Adrenal gland (tissue), 12 donors: ENCODE results near the gene ANKFN1. TPM values are rescaled to one million over a fixed set of nuclear protein-coding genes. Genes with fewer than 3 reads are reported as not detected.

ENCODE experiments used
- DNase-seq, 7 donors: peaks; one replicate each; pipeline ENCODE4 v3.0.0-alpha.2; 2019 to 2020
- H3K27ac ChIP-seq, 5 donors: fragments of 200-600 bp; sonication (generic) in 4 of 5; 1 replicate in 3 of 5; 2 replicates in 2 of 5; pipeline versions ENCODE4 v1.5.1 to v1.8.0; 2016 to 2020; ENCODE audit warnings: mild to moderate bottlenecking in 1 of 5
- H3K27me3 ChIP-seq: fragments of 200-600 bp; 2 replicates; pipeline ENCODE4 v1.8.0; 2021
- H3K36me3 ChIP-seq, 2 donors: fragments of 200-600 bp; replicated peaks in 1 of 2; 1 replicate in 1 of 2; 2 replicates in 1 of 2; pipeline versions ENCODE4 v1.5.1 to v1.8.0; 2018 to 2022
- H3K4me1 ChIP-seq, 2 donors: fragments of 200-600 bp; replicated peaks in 1 of 2; 1 replicate in 1 of 2; 2 replicates in 1 of 2; pipeline versions ENCODE4 v1.5.1 to v1.8.0; 2018 to 2021
- H3K4me3 ChIP-seq, 4 donors: fragments of 200-600 bp; sonication (generic) in 3 of 4; one replicate each; pipeline ENCODE4 v1.5.1; 2016 to 2018
- H3K9me3 ChIP-seq, 3 donors: fragments of 200-600 bp; sonication (generic) in 1 of 3; replicated peaks in 1 of 3; 1 replicate in 2 of 3; 2 replicates in 1 of 3; pipeline versions ENCODE4 v1.5.1 to v1.8.0; 2016 to 2021
- POLR2A ChIP-seq, 2 donors: fragments of 450-650 bp; IDR thresholded peaks; one replicate each; pipeline ENCODE4 v1.6.1; 2017; ENCODE audit warnings: antibody characterized with exemption in 2 of 2, mild to moderate bottlenecking in 2 of 2, moderate library complexity in 1 of 2
- WGBS, 4 donors: extraction: QIAGEN DNeasy Blood & Tissue Kit in 2 of 4; methylation state at CpG; one replicate each; pipeline versions ENCODE4 v1.1.5 to v1.1.7; 2013 to 2017; 5-methylcytosine and 5-hydroxymethylcytosine counted together
- intact Hi-C, 2 donors: fragments of 100-400 bp; cut with DNase I; formaldehyde crosslinking; loops; one replicate each; pipeline versions ENCODE4 v1.14.1 to v1.15.0; 2022 to 2023
- polyA plus RNA-seq, 3 donors: library from polyadenylated mRNA; stranded (reverse); fragments of 200-250 nt in 2 of 3; fragments of 350-450 nt in 1 of 3; fragmentation: Illumina TruSeq in 1 of 3; extraction: RNeasy Lipid Tissue Mini Kit (QIAGEN cat#74804) in 1 of 3; gene quantifications; one replicate each; pipeline ENCODE4 v1.2.3, GENCODE V29; 2013 to 2014
- total RNA-seq, 9 donors: library from RNA; depleted of rRNA in 4 of 9; stranded (reverse); fragments of >200 nt in 4 of 9; fragments of 120-200 nt in 1 of 9; fragmentation: NEBNext Ultra II Directional in 1 of 9; extraction: Animal tissue kit (Norgen Biotek cat#: 25700) in 1 of 9; gene quantifications; one replicate each; pipeline versions ENCODE4 v1.1.0 to v1.2.4, GENCODE V29; 2013 to 2023
- TF ChIP-seq, protein P1 (sequence below), 6 experiments: fragments of 450-650 bp in 4 of 6; fragments of 200-600 bp in 2 of 6; sonication (generic) in 1 of 6; IDR thresholded peaks; 1 replicate in 5 of 6; 2 replicates in 1 of 6; pipeline versions ENCODE4 v1.5.1 to v1.8.0; 2016 to 2021; ENCODE audit warnings: antibody characterized with exemption in 6 of 6, mild to moderate bottlenecking in 2 of 6, moderate library complexity in 1 of 6
- donor health status: healthy with polysubstance abuse.
- donor health status: Bipolar disorder and iron deficiency.
- donor health status: DM: yes; HTN: yes; CAD: no.
- donor health status: DM: no; HTN: no; CAD: no.
- donor health status: DM: no; HTN: no; CAD: no.
- donor health status: DM: yes; HTN: yes; CAD: no.

The ANKFN1 gene
- total and polyA plus RNA-seq, 12 donors = 0.18 to 1.6 (median 0.41) TPM; not detected in 5

DNA sequence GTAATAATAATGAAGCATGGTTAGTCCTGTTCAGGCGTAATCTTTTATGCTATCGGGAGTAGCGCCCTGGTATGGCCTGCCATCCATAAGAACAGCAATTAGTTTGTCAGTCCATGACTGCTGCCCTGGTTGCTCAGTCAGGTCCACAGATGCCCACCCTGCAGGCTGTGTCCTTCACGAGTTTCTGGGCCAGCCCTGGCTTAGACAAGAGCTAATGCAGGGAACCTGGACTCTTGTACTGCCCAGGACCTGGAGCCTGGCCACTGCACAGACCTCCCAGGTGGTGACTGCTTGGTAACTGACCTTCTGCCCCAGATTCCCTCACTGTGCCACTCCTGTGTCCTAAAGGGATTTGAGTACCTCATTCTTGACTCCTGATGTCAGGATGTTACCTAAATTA lies 279.2 kb downstream of the ANKFN1 start:
- Histone ChIP-seq H3K27ac (no peak overlapping the region), H3K4me3 (no peak overlapping the region), H3K27me3 (no peaks in the 10 kb centered on the region), H3K4me1 (no peaks in the 10 kb centered on the region), H3K9me3 (no peaks in the 10 kb centered on the region), H3K36me3 (no peaks in the 10 kb centered on the region)
- TF ChIP-seq, protein P1, sequence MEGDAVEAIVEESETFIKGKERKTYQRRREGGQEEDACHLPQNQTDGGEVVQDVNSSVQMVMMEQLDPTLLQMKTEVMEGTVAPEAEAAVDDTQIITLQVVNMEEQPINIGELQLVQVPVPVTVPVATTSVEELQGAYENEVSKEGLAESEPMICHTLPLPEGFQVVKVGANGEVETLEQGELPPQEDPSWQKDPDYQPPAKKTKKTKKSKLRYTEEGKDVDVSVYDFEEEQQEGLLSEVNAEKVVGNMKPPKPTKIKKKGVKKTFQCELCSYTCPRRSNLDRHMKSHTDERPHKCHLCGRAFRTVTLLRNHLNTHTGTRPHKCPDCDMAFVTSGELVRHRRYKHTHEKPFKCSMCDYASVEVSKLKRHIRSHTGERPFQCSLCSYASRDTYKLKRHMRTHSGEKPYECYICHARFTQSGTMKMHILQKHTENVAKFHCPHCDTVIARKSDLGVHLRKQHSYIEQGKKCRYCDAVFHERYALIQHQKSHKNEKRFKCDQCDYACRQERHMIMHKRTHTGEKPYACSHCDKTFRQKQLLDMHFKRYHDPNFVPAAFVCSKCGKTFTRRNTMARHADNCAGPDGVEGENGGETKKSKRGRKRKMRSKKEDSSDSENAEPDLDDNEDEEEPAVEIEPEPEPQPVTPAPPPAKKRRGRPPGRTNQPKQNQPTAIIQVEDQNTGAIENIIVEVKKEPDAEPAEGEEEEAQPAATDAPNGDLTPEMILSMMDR (IDR thresholded peaks at IDR 0.05) = no peak
- TF ChIP-seq POLR2A (IDR thresholded peaks at IDR 0.05) = no peak
- intact Hi-C loops = no loop called here
- WGBS, 4 donors = 73 to 87% (median 75%) methylated on average over 4 of the region's 4 CpGs
- DNase-seq = no peak

DNA sequence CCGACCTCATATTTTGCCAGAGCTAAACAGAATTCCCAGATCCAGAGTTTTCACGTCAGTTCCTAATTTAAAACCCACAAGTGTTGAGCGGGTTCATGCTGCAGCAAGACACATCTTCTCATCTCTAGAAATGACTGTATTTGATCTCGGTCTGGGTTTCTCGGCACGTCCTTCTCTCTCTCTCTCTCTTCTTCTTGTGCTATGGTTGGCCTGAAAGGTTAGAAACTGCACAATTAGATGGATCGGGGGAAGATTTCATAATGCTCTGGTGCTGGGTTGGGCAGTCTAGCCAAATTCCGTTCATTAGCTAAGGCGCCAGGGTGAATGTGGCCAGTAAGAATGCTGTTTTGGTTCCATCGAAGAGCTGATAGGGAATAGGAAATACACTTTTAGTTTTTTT lies 281.3 kb downstream of the ANKFN1 start:
- DNase-seq = no peak
- no peaks in the 10 kb centered on the region for H3K9me3 ChIP-seq
- H3K36me3 ChIP-seq = no peaks in the 10 kb centered on the region
- H3K27ac ChIP-seq = no peak overlapping the region
- no peaks in the 10 kb centered on the region for H3K4me1 ChIP-seq
- no peak overlapping the region for H3K4me3 ChIP-seq
- intact Hi-C loops = no loop called here
- 77 to 85% (median 78%) methylated on average over 10 of the region's 10 CpGs for WGBS, 4 donors
- TF ChIP-seq POLR2A (IDR thresholded peaks at IDR 0.05) = no peak
- TF ChIP-seq, protein P1 (IDR thresholded peaks at IDR 0.05) = no peak
- no peaks in the 10 kb centered on the region for H3K27me3 ChIP-seq

DNA sequence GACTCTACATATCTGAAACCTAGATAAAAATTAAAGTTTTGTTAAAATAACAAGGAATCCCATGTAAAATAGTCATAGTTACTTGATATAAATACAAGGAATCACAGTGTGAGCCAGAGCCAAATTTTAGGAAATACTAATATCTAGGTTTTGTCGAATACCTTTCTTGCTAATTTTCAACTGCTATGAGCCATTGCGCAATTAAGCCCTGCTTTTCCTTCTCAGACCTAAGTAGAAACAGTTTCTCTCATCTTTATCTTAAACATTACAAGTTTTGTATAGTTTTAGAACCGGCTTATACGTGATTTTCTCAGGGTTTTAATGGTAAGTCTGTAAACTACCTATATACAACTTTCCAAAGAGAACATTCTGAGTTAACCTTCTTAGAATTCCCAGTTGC lies 282.9 kb downstream of the ANKFN1 start:
- no peak for DNase-seq
- no peaks in the 10 kb centered on the region for H3K36me3 ChIP-seq
- no peak overlapping the region for H3K27ac ChIP-seq
- intact Hi-C loops = no loop called here
- H3K9me3 ChIP-seq = no peaks in the 10 kb centered on the region
- no peaks in the 10 kb centered on the region for H3K4me1 ChIP-seq
- TF ChIP-seq POLR2A (IDR thresholded peaks at IDR 0.05) = no peak
- TF ChIP-seq, protein P1 (IDR thresholded peaks at IDR 0.05) = no peak
- WGBS, 4 donors = 81 to 85% (median 83%) methylated on average over 4 of the region's 4 CpGs
- H3K27me3 ChIP-seq = no peaks in the 10 kb centered on the region
- no peak overlapping the region for H3K4me3 ChIP-seq

DNA sequence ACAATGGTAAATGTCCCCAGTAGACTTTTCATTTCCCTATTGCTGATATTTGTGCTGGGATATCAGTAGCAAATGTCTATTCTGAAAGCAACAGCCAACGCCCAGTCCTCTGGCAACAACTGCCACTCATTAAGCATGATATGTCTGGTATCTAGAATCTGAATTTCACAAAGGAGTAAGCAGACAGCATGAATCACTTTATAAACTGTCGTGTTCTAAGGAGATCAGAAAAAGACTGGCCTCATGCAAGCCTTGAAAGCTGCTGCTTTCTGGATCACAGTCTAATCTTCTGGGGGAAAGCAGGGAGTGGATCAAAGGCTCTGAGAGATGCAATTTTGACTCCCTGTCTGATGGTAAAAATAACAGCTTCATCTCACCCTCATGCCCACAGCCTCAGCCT lies 287.1 kb downstream of the ANKFN1 start:
- H3K27ac ChIP-seq = no peak overlapping the region
- H3K9me3 ChIP-seq = no peaks in the 10 kb centered on the region
- H3K36me3 ChIP-seq = no peaks in the 10 kb centered on the region
- H3K27me3 ChIP-seq = no peaks in the 10 kb centered on the region
- no peak for DNase-seq
- no peak for TF ChIP-seq POLR2A (IDR thresholded peaks at IDR 0.05)
- TF ChIP-seq, protein P1 (IDR thresholded peaks at IDR 0.05) = no peak
- H3K4me3 ChIP-seq = no peak overlapping the region
- WGBS, 4 donors = 24 to 39% (median 25%) methylated on average over 2 of the region's 2 CpGs
- H3K4me1 ChIP-seq = no peaks in the 10 kb centered on the region
- intact Hi-C loops = no loop called here
